DOHH2 (cell line): ENCODE results near the gene HOXA1.

Experiments
- CTCF ChIP-seq: fragments of 200-600 bp; sonication (generic); IDR thresholded peaks from one replicate; pipeline ENCODE4 v1.5.1; 2014; ENCODE audit warnings: antibody characterized with exemption, mild to moderate bottlenecking, low read depth, low read length; ENCODE audit not compliant: poor library complexity, severe bottlenecking
- EZH2phosphoT487 ChIP-seq: fragments of 200-600 bp; sonication (generic); IDR thresholded peaks from 2 replicates; pipeline ENCODE4 v1.6.1; 2017; ENCODE audit warnings: borderline replicate concordance, mild to moderate bottlenecking, antibody characterized with exemption, low read length, moderate library complexity, mixed read lengths

- TF ChIP-seq CTCF (no peak), EZH2phosphoT487 (no peak)
Measured at GRCh38 chr7:27145165-27145913, 49.5 kb upstream of the HOXA1 start.
